ENCODE measurements around the gene ZAR1L. TPM values are rescaled to one million over a fixed set of nuclear protein-coding genes. Genes with fewer than 3 reads are reported as not detected.

ZAR1L gene
- total and polyA plus RNA-seq, 2 experiments from 2014 or later = not detected

GRCh38 chr13:32300406-32300805 lies 14.8 kb downstream of the ZAR1L start:
- no peak overlapping the region for H3K4me2 ChIP-seq (ENCODE audit: unreplicated experiment)
- TF ChIP-seq EZH2phosphoT487 (IDR thresholded peaks at IDR 0.05; ENCODE audit: insufficient read depth, low read depth) = no peak
- WGBS, 2 experiments (ENCODE audit: low coverage in 1 of 2, low lambda C conversion rate in 2 of 2, missing lambda C conversion rate in 2 of 2) = 83 to 86% methylated on average over 8 of the region's 8 CpGs

GRCh38 chr13:32299893-32300292 lies 15.3 kb downstream of the ZAR1L start:
- no peaks in the 10 kb centered on the region for H3F3A ChIP-seq (ENCODE audit: insufficient read depth)
- no peak overlapping the region for H3K9ac ChIP-seq
- no peaks in the 10 kb centered on the region for H3K27me3 ChIP-seq (replicated peaks; ENCODE audit: insufficient read depth)
- TF ChIP-seq EZH2phosphoT487 (IDR thresholded peaks at IDR 0.05; ENCODE audit: insufficient read depth, low read depth) = no peak
- TF ChIP-seq EZH2 (IDR thresholded peaks at IDR 0.05; ENCODE audit: insufficient read depth, poor library complexity, severe bottlenecking) = no peak
- in situ Hi-C loops (cut with MboI) = loop anchor here (10.0 kb wide), 2 partner anchors 275 to 385 kb away; no protein-coding TSS in a partner anchor
- no peak overlapping the region for H3K4me3 ChIP-seq
- no peaks in the 10 kb centered on the region for H3K36me3 ChIP-seq (ENCODE audit: low read depth)
- DNase-seq = no peak
- H3K9me2 ChIP-seq (ENCODE audit: insufficient read depth) = no peaks in the 10 kb centered on the region
- 66 to 77% methylated on average over 4 of the region's 4 CpGs for WGBS, 2 experiments (ENCODE audit: low coverage in 1 of 2, low lambda C conversion rate in 2 of 2, missing lambda C conversion rate in 2 of 2)
- H3K4me1 ChIP-seq (ENCODE audit: insufficient read depth) = no peaks in the 10 kb centered on the region
- H2AFZ ChIP-seq = no peak overlapping the region
- no peaks in the 10 kb centered on the region for H4K20me1 ChIP-seq (ENCODE audit: insufficient read depth)
- no peaks in the 10 kb centered on the region for H3K9me3 ChIP-seq (ENCODE audit: low read depth)
- no peak overlapping the region for H3K4me2 ChIP-seq (ENCODE audit: unreplicated experiment)
- H3K27ac ChIP-seq = no peak overlapping the region
- no peaks in the 10 kb centered on the region for H3K79me2 ChIP-seq (ENCODE audit: insufficient read depth)

More at GRCh38 chr13:32300406-32300805, 14.8 kb downstream of the ZAR1L start:
- no peaks in the 10 kb centered on the region for H3K36me3 ChIP-seq (ENCODE audit: low read depth)
- H3K9me3 ChIP-seq (ENCODE audit: low read depth) = no peaks in the 10 kb centered on the region
- in situ Hi-C loops (cut with MboI) = loop anchor here (10.0 kb wide), 1 partner anchor 276 kb away; no protein-coding TSS in a partner anchor
- H3K27ac ChIP-seq = no peak overlapping the region
- no peaks in the 10 kb centered on the region for H3K9me2 ChIP-seq (ENCODE audit: insufficient read depth)
- no peaks in the 10 kb centered on the region for H3K79me2 ChIP-seq (ENCODE audit: insufficient read depth)
- no peaks in the 10 kb centered on the region for H3K4me1 ChIP-seq (ENCODE audit: insufficient read depth)
- H3F3A ChIP-seq (ENCODE audit: insufficient read depth) = no peaks in the 10 kb centered on the region
- no peak overlapping the region for H2AFZ ChIP-seq
- no peak overlapping the region for H3K4me3 ChIP-seq
- no peaks in the 10 kb centered on the region for H3K27me3 ChIP-seq (replicated peaks; ENCODE audit: insufficient read depth)
- no peak overlapping the region for H3K9ac ChIP-seq
- no peak for DNase-seq
- no peaks in the 10 kb centered on the region for H4K20me1 ChIP-seq (ENCODE audit: insufficient read depth)

- H3K79me2 ChIP-seq (ENCODE audit: insufficient read depth) = no peaks in the 10 kb centered on the region
- no peak for DNase-seq
- H3F3A ChIP-seq (ENCODE audit: insufficient read depth) = no peaks in the 10 kb centered on the region
- WGBS, 2 experiments (ENCODE audit: low coverage in 1 of 2, low lambda C conversion rate in 2 of 2, missing lambda C conversion rate in 2 of 2) = 96 to 99% methylated on average over 6 of the region's 6 CpGs
- H4K20me1 ChIP-seq (ENCODE audit: insufficient read depth) = no peaks in the 10 kb centered on the region
- H3K4me3 ChIP-seq = no peak overlapping the region
- H3K9me2 ChIP-seq (ENCODE audit: insufficient read depth) = no peaks in the 10 kb centered on the region
- H3K4me2 ChIP-seq (ENCODE audit: unreplicated experiment) = no peak overlapping the region
- H3K9ac ChIP-seq = no peak overlapping the region
- no peak overlapping the region for H2AFZ ChIP-seq
- TF ChIP-seq EZH2 (IDR thresholded peaks at IDR 0.05; ENCODE audit: insufficient read depth, poor library complexity, severe bottlenecking) = no peak
- no peak for TF ChIP-seq EZH2phosphoT487 (IDR thresholded peaks at IDR 0.05; ENCODE audit: insufficient read depth, low read depth)
- no peaks in the 10 kb centered on the region for H3K27me3 ChIP-seq (replicated peaks; ENCODE audit: insufficient read depth)
- H3K36me3 ChIP-seq (ENCODE audit: low read depth) = no peaks in the 10 kb centered on the region
- in situ Hi-C loops (cut with MboI) = loop anchor here (10.0 kb wide), 1 partner anchor 384 kb away; no protein-coding TSS in a partner anchor
- no peaks in the 10 kb centered on the region for H3K4me1 ChIP-seq (ENCODE audit: insufficient read depth)
- H3K27ac ChIP-seq = no peak overlapping the region
- H3K9me3 ChIP-seq (ENCODE audit: low read depth) = no peaks in the 10 kb centered on the region
Measured at GRCh38 chr13:32298695-32299094, 16.5 kb downstream of the ZAR1L start.

- Histone ChIP-seq H3K9me3 (ENCODE audit: low read depth) (no peaks in the 10 kb centered on the region), H3F3A (ENCODE audit: insufficient read depth) (no peaks in the 10 kb centered on the region), H3K79me2 (ENCODE audit: insufficient read depth) (no peaks in the 10 kb centered on the region), H3K4me1 (ENCODE audit: insufficient read depth) (no peaks in the 10 kb centered on the region), H3K36me3 (ENCODE audit: low read depth) (no peaks in the 10 kb centered on the region), H2AFZ (no peak overlapping the region), H3K9me2 (ENCODE audit: insufficient read depth) (no peaks in the 10 kb centered on the region), H3K4me3 (no peak overlapping the region), H3K27me3 (replicated peaks; ENCODE audit: insufficient read depth) (no peaks in the 10 kb centered on the region), H3K9ac (no peak overlapping the region), H3K4me2 (ENCODE audit: unreplicated experiment) (no peak overlapping the region), H3K27ac (no peak overlapping the region), H4K20me1 (ENCODE audit: insufficient read depth) (no peaks in the 10 kb centered on the region)
- DNase-seq = no peak
- WGBS, 2 experiments (ENCODE audit: low coverage in 1 of 2, low lambda C conversion rate in 2 of 2, missing lambda C conversion rate in 2 of 2) = 89 to 92% methylated on average over 2 of the region's 2 CpGs
- in situ Hi-C loops (cut with MboI) = loop anchor here (10.0 kb wide), 1 partner anchor 382 kb away; no protein-coding TSS in a partner anchor
- TF ChIP-seq EZH2phosphoT487 (IDR thresholded peaks at IDR 0.05; ENCODE audit: insufficient read depth, low read depth) = no peak
- no peak for TF ChIP-seq EZH2 (IDR thresholded peaks at IDR 0.05; ENCODE audit: insufficient read depth, poor library complexity, severe bottlenecking)
Measured at GRCh38 chr13:32297206-32297605, 18.0 kb downstream of the ZAR1L start.

- Histone ChIP-seq H3K9ac (no peak overlapping the region), H3K4me3 (no peak overlapping the region), H3K27me3 (replicated peaks; ENCODE audit: insufficient read depth) (no peaks in the 10 kb centered on the region), H3K9me3 (ENCODE audit: low read depth) (no peaks in the 10 kb centered on the region), H3K79me2 (ENCODE audit: insufficient read depth) (no peaks in the 10 kb centered on the region), H2AFZ (no peak overlapping the region), H3K36me3 (ENCODE audit: low read depth) (no peaks in the 10 kb centered on the region), H3K27ac (no peak overlapping the region), H4K20me1 (ENCODE audit: insufficient read depth) (no peaks in the 10 kb centered on the region), H3K9me2 (ENCODE audit: insufficient read depth) (no peaks in the 10 kb centered on the region), H3F3A (ENCODE audit: insufficient read depth) (0 out of 2 replicates have a peak, but pooled peaks cover 5% of the 10 kb centered on the region), H3K4me2 (ENCODE audit: unreplicated experiment) (peak overlapping the region; percentile 23), H3K4me1 (ENCODE audit: insufficient read depth) (peaks cover 12% of the 10 kb centered on the region)
- whole genome bisulfite sequencing, 2 experiments (ENCODE audit: low coverage in 1 of 2, low lambda C conversion rate in 2 of 2, missing lambda C conversion rate in 2 of 2) = 84% methylated on average over 4 of the region's 4 CpGs
- DNase-seq = no peak
- TF ChIP-seq EZH2 (IDR thresholded peaks at IDR 0.05; ENCODE audit: insufficient read depth, poor library complexity, severe bottlenecking) (no peak), EZH2phosphoT487 (IDR thresholded peaks at IDR 0.05; ENCODE audit: insufficient read depth, low read depth) (no peak)
- in situ Hi-C loops (cut with MboI) = no loop called here
Measured at GRCh38 chr13:32285633-32285965, 29.6 kb downstream of the ZAR1L start.
